B cell (primary cell): Measurements from ENCODE around the gene ACSL1.

Source experiments
- EZH2 ChIP-seq: IDR thresholded peaks from 2 replicates; pipeline ENCODE4 v1.6.1; 2012; ENCODE audit warnings: borderline replicate concordance, low read depth, mild to moderate bottlenecking, moderate library complexity, low read length; ENCODE audit not compliant: insufficient read depth, poor library complexity, severe bottlenecking
- TF ChIP-seq, protein P1 (sequence below): fragments of 200-600 bp; IDR thresholded peaks from one replicate; pipeline ENCODE4 v1.8.0; 2022; ENCODE audit warnings: antibody characterized with exemption, mild to moderate bottlenecking

DNA sequence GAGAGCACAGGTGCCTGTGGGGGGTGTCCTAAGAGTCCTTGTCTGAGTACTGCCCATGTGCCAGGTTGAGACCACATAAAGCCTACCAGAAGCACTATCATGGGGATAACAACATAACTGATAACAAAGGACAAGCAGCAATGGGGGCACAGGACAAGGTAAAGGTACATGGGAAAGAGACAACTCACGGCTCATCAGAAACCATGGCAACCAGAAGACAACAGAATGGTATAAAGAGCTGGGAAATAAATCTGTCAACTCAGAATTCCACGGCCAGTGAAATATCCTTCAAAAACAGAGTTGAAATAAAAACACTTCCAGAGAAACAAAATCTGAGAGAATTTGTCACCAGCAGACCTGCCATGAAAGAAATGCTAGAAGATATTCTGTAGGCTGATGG lies 111.9 kb downstream of the ACSL1 start:
- no peak for TF ChIP-seq EZH2
- TF ChIP-seq, protein P1, sequence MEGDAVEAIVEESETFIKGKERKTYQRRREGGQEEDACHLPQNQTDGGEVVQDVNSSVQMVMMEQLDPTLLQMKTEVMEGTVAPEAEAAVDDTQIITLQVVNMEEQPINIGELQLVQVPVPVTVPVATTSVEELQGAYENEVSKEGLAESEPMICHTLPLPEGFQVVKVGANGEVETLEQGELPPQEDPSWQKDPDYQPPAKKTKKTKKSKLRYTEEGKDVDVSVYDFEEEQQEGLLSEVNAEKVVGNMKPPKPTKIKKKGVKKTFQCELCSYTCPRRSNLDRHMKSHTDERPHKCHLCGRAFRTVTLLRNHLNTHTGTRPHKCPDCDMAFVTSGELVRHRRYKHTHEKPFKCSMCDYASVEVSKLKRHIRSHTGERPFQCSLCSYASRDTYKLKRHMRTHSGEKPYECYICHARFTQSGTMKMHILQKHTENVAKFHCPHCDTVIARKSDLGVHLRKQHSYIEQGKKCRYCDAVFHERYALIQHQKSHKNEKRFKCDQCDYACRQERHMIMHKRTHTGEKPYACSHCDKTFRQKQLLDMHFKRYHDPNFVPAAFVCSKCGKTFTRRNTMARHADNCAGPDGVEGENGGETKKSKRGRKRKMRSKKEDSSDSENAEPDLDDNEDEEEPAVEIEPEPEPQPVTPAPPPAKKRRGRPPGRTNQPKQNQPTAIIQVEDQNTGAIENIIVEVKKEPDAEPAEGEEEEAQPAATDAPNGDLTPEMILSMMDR: no peak
